IMR-90 (cell line): ENCODE data around the gene EBF3. TPM values are rescaled to one million over a fixed set of nuclear protein-coding genes. Genes with fewer than 3 reads are reported as not detected.

Experiments used
- ATAC-seq: fragments of 200-7000 bp; cut with Tn5 transposase; 2 replicates; pipeline ENCODE4 v1.9.1; 2020; ENCODE audit warnings: low read depth, mild to moderate bottlenecking, moderate library complexity
- BruUV-seq: library from RNA; stranded (reverse); fragments of 400-500 nt; replicated peaks from 2 replicates; lab custom pipeline; 2021; lab: Mats Ljungman, UMichigan
- CTCF ChIA-PET: fragments of 300-600 bp; formaldehyde crosslinking; extraction: SDS; loops from one replicate; lab custom pipeline; 2021; ENCODE audit warnings: antibody characterized with exemption; lab: Yijun Ruan, JAX
- POLR2A ChIA-PET: fragments of 300-600 bp; sonication (Branson Sonifier 250); formaldehyde crosslinking; loops from one replicate; lab custom pipeline; 2022; ENCODE audit warnings: antibody characterized with exemption; ENCODE audit not compliant: unreplicated experiment; lab: Charles Lee
- DNase-seq: peaks from one replicate; pipeline ENCODE4 v3.0.0; 2013
- H2AFZ ChIP-seq: replicated peaks from 2 replicates; pipeline ENCODE3; 2013; ENCODE audit warnings: low read length, mild to moderate bottlenecking; ENCODE audit not compliant: poor library complexity
- H2AK5ac ChIP-seq: 2 replicates; pipeline ENCODE4 v1.6.1; 2013; ENCODE audit warnings: low read depth, low read length, inconsistent platforms
- H2AK9ac ChIP-seq: replicated peaks from 2 replicates; pipeline ENCODE3; 2013; ENCODE audit warnings: mild to moderate bottlenecking, low read depth, low read length, moderate library complexity; ENCODE audit not compliant: poor library complexity
- H2BK120ac ChIP-seq: 2 replicates; pipeline ENCODE4 v1.6.1; 2013; ENCODE audit warnings: low read depth, low read length, inconsistent platforms
- H2BK15ac ChIP-seq: 3 replicates; pipeline ENCODE4 v1.6.1; 2013; ENCODE audit warnings: low read depth, low read length, inconsistent platforms
- H2BK20ac ChIP-seq: 2 replicates; pipeline ENCODE4 v1.6.1; 2013; ENCODE audit warnings: low read depth, mild to moderate bottlenecking, inconsistent platforms, low read length, moderate library complexity
- H2BK5ac ChIP-seq: 2 replicates; pipeline ENCODE4 v1.6.1; 2013; ENCODE audit warnings: mild to moderate bottlenecking, low read depth, low read length, inconsistent platforms; ENCODE audit not compliant: poor library complexity, severe bottlenecking
- H3K14ac ChIP-seq: replicated peaks from 2 replicates; pipeline ENCODE4 v1.6.1; 2013; ENCODE audit warnings: low read depth, low read length, inconsistent platforms
- H3K18ac ChIP-seq: 2 replicates; pipeline ENCODE4 v1.6.1; 2013; ENCODE audit warnings: low read depth, low read length, control low read depth
- H3K23ac ChIP-seq: 2 replicates; pipeline ENCODE4 v1.6.1; 2013; ENCODE audit warnings: low read depth, low read length, inconsistent platforms
- H3K27ac ChIP-seq: 2 replicates; pipeline ENCODE4 v1.5.1; 2013; ENCODE audit warnings: mild to moderate bottlenecking, control low read depth, low read length; ENCODE audit not compliant: insufficient read depth
- H3K27me3 ChIP-seq: 2 replicates; pipeline ENCODE4 v1.6.1; 2013; ENCODE audit warnings: low read length; ENCODE audit not compliant: control insufficient read depth, insufficient read depth
- H3K36me3 ChIP-seq: 2 replicates; pipeline ENCODE4 v1.6.1; 2013; ENCODE audit warnings: low read length, mixed read lengths; ENCODE audit not compliant: control insufficient read depth, insufficient read depth
- H3K4ac ChIP-seq: 2 replicates; pipeline ENCODE4 v1.6.1; 2013; ENCODE audit warnings: low read depth, low read length, inconsistent platforms
- H3K4me1 ChIP-seq: 2 replicates; pipeline ENCODE4 v1.6.1; 2013; ENCODE audit warnings: low read length, mixed read lengths; ENCODE audit not compliant: control insufficient read depth, insufficient read depth
- H3K4me2 ChIP-seq: 2 replicates; pipeline ENCODE4 v1.6.1; 2013; ENCODE audit warnings: low read depth, mild to moderate bottlenecking, control low read depth, low read length, moderate library complexity
- H3K4me3 ChIP-seq: 2 replicates; pipeline ENCODE4 v1.5.1; 2013; ENCODE audit warnings: low read depth, mild to moderate bottlenecking, control low read depth, low read length, moderate library complexity; ENCODE audit not compliant: insufficient read depth
- H3K56ac ChIP-seq: 2 replicates; pipeline ENCODE4 v1.6.1; 2013; ENCODE audit warnings: low read length, inconsistent platforms; ENCODE audit not compliant: insufficient read depth; ENCODE audit errors: extremely low read depth
- H3K79me1 ChIP-seq, 2 experiments: 2 replicates each; pipeline ENCODE4 v1.6.1; 2013; ENCODE audit warnings: low read length in 2 of 2, inconsistent platforms in 1 of 2, low read depth in 1 of 2
- H3K9ac ChIP-seq: 2 replicates; pipeline ENCODE4 v1.6.1; 2013; ENCODE audit warnings: low read depth, low read length, control low read depth
- H3K9me1 ChIP-seq: 2 replicates; pipeline ENCODE4 v1.6.1; 2013; ENCODE audit warnings: low read length, inconsistent platforms; ENCODE audit not compliant: insufficient read depth
- H3K9me3 ChIP-seq: 2 replicates; pipeline ENCODE4 v1.6.1; 2013; ENCODE audit warnings: low read length; ENCODE audit not compliant: control insufficient read depth, insufficient read depth
- H4K20me1 ChIP-seq: 2 replicates; pipeline ENCODE4 v1.6.1; 2013; ENCODE audit warnings: low read length, inconsistent platforms; ENCODE audit not compliant: insufficient read depth
- H4K5ac ChIP-seq: 2 replicates; pipeline ENCODE4 v1.6.1; 2013; ENCODE audit warnings: mild to moderate bottlenecking, low read depth, low read length, control low read depth
- H4K8ac ChIP-seq, 2 experiments: 2 replicates each; pipeline ENCODE4 v1.6.1; 2013; ENCODE audit warnings: low read depth in 2 of 2, low read length in 2 of 2, control low read depth in 1 of 2, inconsistent platforms in 1 of 2
- H4K91ac ChIP-seq: 2 replicates; pipeline ENCODE4 v1.6.1; 2013; ENCODE audit warnings: low read depth, low read length, inconsistent platforms; ENCODE audit not compliant: insufficient read depth
- ELK1 ChIP-seq: fragments of 150-350 bp; IDR thresholded peaks from 2 replicates; pipeline ENCODE4 v1.6.1; 2016; ENCODE audit warnings: low read depth, mild to moderate bottlenecking, low read length, moderate library complexity, borderline replicate concordance
- MAFK ChIP-seq: IDR thresholded peaks from 2 replicates; pipeline ENCODE4 v1.6.1; 2012; ENCODE audit warnings: low read depth, low read length, improper control_type of control experiment
- MAZ ChIP-seq: IDR thresholded peaks from 2 replicates; pipeline ENCODE4 v1.6.1; 2012; ENCODE audit warnings: low read depth, mild to moderate bottlenecking, low read length, improper control_type of control experiment, moderate library complexity, borderline replicate concordance
- SMC3 ChIP-seq: fragments of 150-350 bp; IDR thresholded peaks from 2 replicates; pipeline ENCODE4 v1.6.1; 2016; ENCODE audit warnings: low read depth, mild to moderate bottlenecking, antibody characterized with exemption, low read length, moderate library complexity
- WGBS, 2 experiments: methylation state at CpG; one replicate each; pipeline versions ENCODE4 v1.1.5 to v1.1.7; 2013; ENCODE audit warnings: missing lambda C conversion rate in 2 of 2; ENCODE audit not compliant: insufficient read length in 1 of 2; ENCODE audit errors: extremely low coverage in 2 of 2; 5-methylcytosine and 5-hydroxymethylcytosine counted together
- dilution Hi-C: fragments of 300-500 bp; cut with HindIII; formaldehyde crosslinking; loops from one replicate; pipeline ENCODE4 v1.14.3; 2018; ENCODE audit warnings: low sequenced_read_pairs; ENCODE audit not compliant: unreplicated experiment
- in situ Hi-C: fragments of 300-500 bp; cut with MboI; formaldehyde crosslinking; loops from 3 replicates; pipeline ENCODE4 v1.14.3; 2019; ENCODE audit warnings: low sequenced_read_pairs, inconsistent platforms, mixed read lengths
- intact Hi-C: fragments of 100-400 bp; cut with micrococcal nuclease; formaldehyde crosslinking; loops from 2 replicates; pipeline ENCODE4 v1.10.0; 2022
- polyA plus RNA-seq, 3 experiments: library from polyadenylated mRNA; depleted of rRNA; stranded (reverse); fragments of >200 nt; gene quantifications; 2 replicates each; pipeline ENCODE4 v1.2.3, GENCODE V29; 2012; ENCODE audit warnings: low replicate concordance in 1 of 3
- total RNA-seq: library from RNA; depleted of rRNA; stranded (reverse); fragments of >200 nt; gene quantifications from 2 replicates; pipeline ENCODE4 v1.2.3, GENCODE V29; 2012

Gene EBF3
- total and polyA plus RNA-seq, 2 of the 4 experiments (the other 2 are of a cell fraction), result 0.36 to 0.70 TPM

GRCh38 chr10:129904323-129904722 lies 59.8 kb downstream of the EBF3 start:
- Histone ChIP-seq H2BK5ac (no peak overlapping the region), H3K9me1 (no peaks in the 10 kb centered on the region), H3K56ac (no peak overlapping the region), H3K79me1 (no peaks in the 10 kb centered on the region), H3K4me2 (no peak overlapping the region), H3K36me3 (no peaks in the 10 kb centered on the region), H2BK120ac (no peak overlapping the region), H4K20me1 (no peaks in the 10 kb centered on the region), H4K8ac (no peak overlapping the region), H3K4ac (no peak overlapping the region), H3K23ac (no peak overlapping the region), H3K9ac (no peak overlapping the region), H4K5ac (no peak overlapping the region), H2BK15ac (no peak overlapping the region), H3K9me3 (no peaks in the 10 kb centered on the region), H3K4me3 (no peak overlapping the region), H2AK5ac (no peak overlapping the region), H4K91ac (no peak overlapping the region), H3K4me1 (no peaks in the 10 kb centered on the region; the same call in 1 of the 2 replicates), H2BK20ac (no peak overlapping the region), H3K18ac (no peak overlapping the region), H3K27me3 (no peaks in the 10 kb centered on the region), H3K27ac (no peak overlapping the region), H2AFZ (no peak overlapping the region), H3K14ac (no peak overlapping the region), H2AK9ac (no peak overlapping the region)
- dilution Hi-C loops (no loop called here), intact Hi-C loops (no loop called here), in situ Hi-C loops (no loop called here)
- ATAC-seq, result no peak
- 60% methylated on average over 1 of the region's 2 CpGs; no CpG with 5 or more reads in 1 of the 2 experiments for WGBS, 2 experiments
- TF ChIP-seq MAZ (no peak), SMC3 (no peak), ELK1 (no peak), MAFK (no peak)
- CTCF ChIA-PET, result no interaction called here
- no peak for DNase-seq
- BruUV-seq, result no TSS peak
- POLR2A ChIA-PET, result no interaction called here
